ENCODE results near the gene RFX4. TPM values are rescaled to one million over a fixed set of nuclear protein-coding genes. Genes with fewer than 3 reads are reported as not detected.

RFX4 gene
- total and polyA plus RNA-seq, 2 of the 13 experiments (the other 11 are each of a cell fraction or from before 2014, with no cell fraction given): not detected

- no peak for TF ChIP-seq ZNF800 (CRISPR knock-in tag; IDR thresholded peaks at IDR 0.05)
- TF ChIP-seq ARHGAP35 (CRISPR knock-in tag; IDR thresholded peaks at IDR 0.05; ENCODE audit: borderline replicate concordance): no peak
- TF ChIP-seq SP2 (CRISPR knock-in tag; IDR thresholded peaks at IDR 0.05): no peak
- TF ChIP-seq CEBPG (CRISPR knock-in tag; IDR thresholded peaks at IDR 0.05): no peak
- TF ChIP-seq HMGXB3 (CRISPR knock-in tag; IDR thresholded peaks at IDR 0.05; ENCODE audit: borderline replicate concordance): no peak
- no peak for TF ChIP-seq ZNF710 (CRISPR knock-in tag; IDR thresholded peaks at IDR 0.05; ENCODE audit: borderline replicate concordance)
- TF ChIP-seq ZNF143 (CRISPR knock-in tag; IDR thresholded peaks at IDR 0.05): no peak
- TF ChIP-seq SMAD3 (CRISPR knock-in tag; IDR thresholded peaks at IDR 0.05): no peak
- no peak for TF ChIP-seq ZNF263 (CRISPR knock-in tag; IDR thresholded peaks at IDR 0.05)
- TF ChIP-seq ZNF34 (CRISPR knock-in tag; IDR thresholded peaks at IDR 0.05; ENCODE audit: borderline replicate concordance): no peak
Observed at GRCh38 chr12:106745181-106745745, 162.5 kb downstream of the RFX4 start (continued).
